Hematopoietic multipotent progenitor cell treated with erythropoietin and hydrocortisone succinate and interleukin-3 and kit ligand, for 4 days (in vitro differentiated cells): ENCODE measurements around the gene IPO8.

Experiments used
- DNase-seq: peaks from one replicate; pipeline ENCODE4 v3.0.0-alpha.2; 2015

IPO8 gene

DNA sequence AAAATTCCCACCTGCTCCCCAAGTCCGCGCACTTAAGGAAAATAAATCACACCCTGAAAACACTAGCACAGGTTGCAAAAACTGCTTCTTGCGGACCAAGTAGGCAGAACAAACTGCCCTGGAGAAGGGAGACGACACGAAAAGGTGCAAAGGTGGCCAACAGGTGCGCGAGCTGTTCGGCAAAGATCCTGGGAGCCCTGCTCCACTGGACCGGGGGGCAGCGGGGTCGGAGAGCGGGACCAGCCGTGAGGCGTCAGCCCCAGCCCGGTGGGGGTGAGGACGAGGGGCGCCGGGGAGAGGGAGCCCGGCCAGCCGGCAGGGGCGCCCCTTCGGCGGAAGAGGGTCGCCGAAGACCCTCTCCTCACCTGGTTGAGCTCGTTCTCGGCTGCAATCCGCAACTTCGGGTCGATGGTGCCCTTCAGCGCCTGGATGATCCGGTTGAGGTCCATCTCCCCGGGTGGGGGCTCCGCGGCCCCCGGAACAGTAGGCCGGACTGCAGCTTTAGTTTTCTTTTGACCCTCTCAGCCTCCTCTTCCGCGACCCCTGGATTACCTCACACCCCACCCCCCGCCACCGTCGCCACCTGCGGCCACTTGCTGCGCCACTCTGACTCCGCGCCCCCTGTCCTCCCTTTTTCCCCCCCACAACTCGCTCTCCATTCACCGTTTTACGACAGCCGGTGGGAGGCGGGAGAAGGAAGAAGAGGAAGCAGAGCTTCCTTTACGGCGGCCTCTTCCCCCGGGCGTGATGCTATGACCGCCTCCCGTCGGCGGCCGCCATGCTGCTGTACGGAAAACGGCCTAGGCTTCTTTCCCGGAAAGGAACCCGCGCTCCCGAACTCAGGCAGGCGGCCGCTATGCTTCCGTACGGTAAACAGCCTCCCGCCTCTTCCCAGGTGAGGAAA lies at the start of gene IPO8:
TSS of gene IPO8 (minus strand) at position 671 of the 904 bp plus-strand sequence. CDS start at position 449, 222 bp downstream.
- peak; percentile 97 for DNase-seq

DNA sequence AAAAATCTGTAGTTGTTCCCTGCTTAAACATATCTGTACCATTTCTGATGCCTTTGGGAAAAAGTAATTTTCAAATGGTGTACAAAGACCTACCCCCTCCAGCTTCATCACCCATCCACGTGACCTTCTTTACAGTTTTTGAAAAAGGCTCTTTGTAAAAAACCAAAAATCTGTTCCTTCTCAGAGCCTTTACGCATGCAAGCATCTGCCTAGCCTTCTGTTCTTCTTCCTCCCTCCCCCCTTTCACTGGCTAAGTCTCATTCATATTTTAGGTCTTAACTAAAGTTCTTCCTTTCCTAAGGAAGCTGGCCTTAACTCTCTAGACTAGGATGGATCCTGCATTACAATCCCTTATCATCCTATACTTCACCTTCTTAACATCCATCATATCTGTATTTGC lies 48.7 kb upstream of the IPO8 start:
- DNase-seq, result no peak

DNA sequence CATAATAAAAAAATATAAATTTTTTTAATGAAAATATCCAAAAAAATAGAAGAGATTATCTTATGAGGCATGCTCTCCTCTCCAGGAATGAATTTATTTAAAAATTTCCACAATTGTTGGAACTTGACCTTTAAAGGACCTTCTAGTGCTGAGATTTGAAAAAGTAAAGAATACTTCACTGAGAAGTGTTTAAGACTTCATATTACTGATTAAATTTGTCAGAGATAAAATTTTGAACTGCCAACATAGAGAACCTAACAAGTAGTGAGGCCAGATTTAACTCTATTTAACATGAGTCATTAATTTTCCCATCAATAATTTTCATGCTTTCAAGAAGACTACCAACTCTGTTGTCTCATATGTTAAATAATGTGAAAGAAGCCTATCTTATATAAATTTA lies 44.6 kb upstream of the IPO8 start:
- no peak for DNase-seq

DNA sequence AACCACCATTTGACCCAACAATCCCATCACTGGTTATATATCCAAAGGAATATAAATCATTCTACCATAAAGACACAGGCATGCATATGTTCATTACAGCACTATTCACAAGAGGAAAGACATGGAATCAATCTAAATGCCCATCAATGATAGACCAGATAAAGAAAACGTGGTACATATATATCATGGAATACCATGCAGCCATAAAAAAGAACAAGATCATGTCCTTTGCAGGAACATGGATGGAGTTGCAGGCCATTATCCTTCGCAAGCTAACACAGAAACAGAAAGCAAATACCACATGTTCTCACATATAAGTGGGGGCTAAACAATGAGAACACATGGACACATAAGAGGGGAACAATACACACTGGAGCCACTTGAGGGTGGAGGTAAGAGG lies 43.4 kb upstream of the IPO8 start:
- no peak for DNase-seq

DNA sequence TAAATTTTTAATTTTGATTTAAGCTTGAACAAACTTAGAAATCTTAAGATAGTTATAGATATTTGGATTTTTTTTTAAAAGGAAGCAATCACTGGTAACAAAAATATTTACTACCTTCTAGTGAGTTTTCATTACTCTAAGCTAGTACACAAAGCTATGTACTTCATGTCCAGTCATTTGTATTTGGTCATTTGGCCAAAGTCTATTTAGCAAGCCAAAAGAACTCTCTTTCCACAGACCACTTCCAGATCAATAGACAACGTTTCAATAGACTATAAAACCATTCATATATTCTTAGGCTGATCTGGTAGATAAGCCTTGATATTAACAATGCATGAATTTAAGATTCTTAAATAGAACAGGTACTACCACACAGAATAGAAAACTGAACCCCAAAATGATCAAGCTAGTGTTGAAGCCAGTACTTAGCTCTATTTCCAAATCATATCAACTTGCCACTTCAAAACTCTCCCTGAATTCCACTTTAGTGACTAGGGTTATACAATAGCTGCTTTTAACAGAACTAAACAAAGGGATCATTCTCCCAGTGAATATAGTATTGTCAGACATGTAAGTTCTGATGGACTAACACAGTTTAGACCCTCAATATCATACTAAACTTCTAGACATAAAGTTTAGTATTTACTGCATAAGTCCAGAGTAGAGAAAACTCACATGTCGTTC lies 37.4 kb upstream of the IPO8 start:
- no peak for DNase-seq

DNA sequence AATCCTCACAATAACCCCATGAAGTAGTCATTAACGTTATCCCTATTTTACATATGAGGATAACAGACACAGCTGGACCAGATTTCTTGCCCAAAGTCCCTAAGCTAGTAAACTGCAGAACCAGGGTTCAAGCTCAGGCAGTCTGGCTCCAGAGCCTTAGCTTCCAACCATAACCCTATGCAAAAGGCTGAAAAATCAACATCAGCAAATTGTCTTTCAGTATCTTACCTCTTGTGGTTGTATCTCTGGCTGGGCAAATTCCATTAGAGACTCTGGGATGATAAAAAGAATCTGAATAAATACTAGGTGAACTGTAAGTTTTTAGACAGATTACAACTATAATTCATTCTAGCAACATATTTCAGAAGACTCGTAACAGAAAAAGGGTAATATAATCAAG lies 34.3 kb upstream of the IPO8 start:
- DNase-seq, result no peak

DNA sequence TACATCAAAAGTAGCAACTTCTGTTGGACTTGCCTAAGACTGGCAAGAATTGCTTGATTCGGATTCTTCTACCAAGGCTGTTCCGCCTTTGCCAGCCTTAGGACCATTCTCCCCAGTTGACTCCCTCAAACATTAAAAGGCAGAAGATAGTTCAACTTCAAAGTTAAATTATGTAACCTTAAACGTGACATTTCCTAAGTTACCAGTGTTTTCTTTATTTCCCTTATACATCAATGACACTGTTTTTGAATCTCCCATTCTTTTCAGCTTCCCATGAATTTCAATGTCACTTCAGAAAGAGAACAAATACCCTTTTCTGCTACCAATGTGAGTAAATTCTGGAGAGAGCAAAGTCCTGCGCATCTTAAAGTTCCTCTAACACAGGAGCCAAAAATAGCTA lies 33.9 kb upstream of the IPO8 start:
- no peak for DNase-seq

DNA sequence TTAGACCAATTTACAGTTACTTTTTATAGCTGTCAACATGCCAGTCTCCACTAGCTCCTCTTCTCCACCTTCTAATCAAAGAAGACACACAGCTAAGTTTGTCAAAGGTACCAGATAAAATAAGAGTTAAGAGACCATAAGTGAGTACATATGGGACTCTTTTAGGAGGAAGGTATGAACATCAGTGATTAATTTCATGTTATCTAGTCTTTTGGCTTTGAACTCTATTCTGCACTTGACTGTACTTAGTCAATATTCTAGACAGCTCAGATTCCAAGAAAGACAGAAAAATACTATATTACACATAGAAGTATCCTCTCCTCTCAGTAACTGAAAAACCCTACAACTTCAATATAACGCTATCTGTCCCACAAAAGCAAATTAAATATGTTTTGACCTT lies 31.0 kb upstream of the IPO8 start:
- DNase-seq, result no peak

DNA sequence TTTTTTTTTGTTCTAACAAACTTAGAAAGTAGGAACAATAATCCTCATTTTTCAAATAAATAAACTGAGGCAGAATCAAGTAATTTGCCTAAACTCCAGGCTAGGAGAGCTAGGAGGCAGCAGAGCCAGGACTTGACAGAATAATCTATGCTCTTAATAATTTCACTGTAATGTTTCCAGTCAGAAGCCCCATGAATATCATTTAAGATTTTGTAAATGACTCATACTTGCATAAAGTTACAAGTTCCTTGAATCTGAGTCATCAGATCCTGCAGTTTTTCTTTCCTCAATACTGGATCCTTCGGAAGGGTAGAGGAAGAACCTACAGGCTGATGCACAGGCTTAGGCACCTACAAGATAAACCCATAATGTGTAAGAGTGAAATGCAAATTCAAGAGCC lies 30.1 kb upstream of the IPO8 start:
- no peak for DNase-seq

DNA sequence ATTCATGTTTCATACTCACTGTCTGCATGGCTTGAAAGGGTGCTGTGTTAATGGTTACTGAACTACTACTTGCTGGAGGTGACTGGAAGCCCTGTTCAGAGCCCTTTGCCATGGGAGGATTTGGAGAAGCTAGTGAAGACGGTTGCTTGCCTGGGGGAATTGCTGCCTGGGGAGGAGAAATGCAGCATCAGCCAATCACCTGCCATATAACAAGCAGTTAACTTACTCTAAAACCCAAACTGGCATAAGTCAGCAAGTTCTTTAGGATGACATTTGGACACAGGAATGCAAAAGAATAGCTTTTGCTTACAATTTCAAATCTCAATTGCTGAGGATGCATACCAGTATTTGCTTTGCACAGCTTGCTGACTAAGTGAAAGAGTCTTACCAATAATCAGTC lies 23.4 kb upstream of the IPO8 start:
- DNase-seq, result no peak

DNA sequence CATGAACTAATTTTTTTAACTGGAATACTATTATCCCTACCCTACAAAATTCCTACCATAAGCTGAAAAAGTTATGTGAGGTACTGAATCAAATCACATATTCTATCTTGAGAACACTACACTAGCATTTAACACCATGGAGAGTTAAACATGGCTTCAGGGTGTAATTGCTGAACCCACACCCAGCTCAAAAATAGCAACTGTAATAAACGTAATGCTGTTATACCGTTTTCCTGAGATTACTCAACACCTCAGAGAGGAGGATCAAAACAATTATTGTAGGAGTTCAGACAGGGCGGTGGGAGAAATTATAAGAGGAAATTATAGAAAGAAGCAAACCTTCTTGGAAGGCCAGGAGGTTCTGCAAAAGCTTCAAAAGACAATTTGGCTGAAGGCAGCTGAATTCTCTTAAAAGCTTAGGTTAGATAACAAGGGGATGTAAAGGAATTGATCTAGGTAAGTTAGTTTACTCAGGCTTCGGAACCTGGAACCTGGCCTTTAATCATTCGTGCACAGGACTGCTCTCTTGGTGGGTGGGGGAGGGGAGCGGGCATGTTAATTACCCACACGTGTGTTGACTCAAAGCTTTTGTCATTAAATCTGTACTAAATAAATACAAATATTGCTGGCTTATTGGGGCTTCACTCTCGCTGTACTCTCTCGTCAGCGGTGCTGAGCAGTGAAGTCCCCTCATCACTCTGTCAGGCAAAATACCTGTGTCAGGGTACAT lies 12.1 kb upstream of the IPO8 start:
- no peak for DNase-seq

DNA sequence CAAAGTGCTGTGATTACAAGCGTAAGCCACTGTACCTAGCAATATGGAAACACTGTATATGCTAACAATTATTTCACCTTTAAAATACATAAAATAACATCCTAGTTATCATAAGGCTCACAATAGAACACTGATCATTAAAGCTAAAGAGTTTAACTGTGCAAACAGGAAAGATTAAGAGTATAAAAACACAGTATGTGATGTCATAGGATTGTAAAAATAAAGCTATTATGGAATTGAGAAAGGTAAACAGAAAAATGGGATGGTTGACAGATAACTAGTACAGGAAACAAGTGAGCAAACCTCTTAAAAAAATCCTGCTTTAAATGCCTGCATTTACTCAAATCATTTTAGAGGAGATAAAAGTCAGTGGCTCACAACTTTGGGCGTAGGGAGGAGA lies 10.8 kb upstream of the IPO8 start:
- no peak for DNase-seq

DNA sequence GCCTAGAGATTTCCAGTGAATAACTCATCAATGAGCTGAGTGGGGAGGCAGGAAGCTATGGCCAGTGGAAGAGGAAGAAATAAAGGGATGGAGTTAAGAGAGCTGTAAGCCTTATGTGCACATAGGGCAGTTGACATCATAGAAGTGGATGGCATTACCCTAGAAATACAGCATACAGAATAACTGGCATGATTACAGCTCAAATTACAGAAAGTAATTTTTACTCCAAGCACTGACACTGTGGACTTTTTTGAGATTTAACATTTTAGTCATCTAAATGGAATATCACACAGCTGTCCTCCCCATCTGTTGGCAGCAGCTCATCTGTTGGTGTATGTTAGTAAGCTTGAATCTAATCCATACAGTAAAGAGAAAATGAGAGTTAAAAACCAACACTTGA lies 5.4 kb upstream of the IPO8 start:
- no peak for DNase-seq

DNA sequence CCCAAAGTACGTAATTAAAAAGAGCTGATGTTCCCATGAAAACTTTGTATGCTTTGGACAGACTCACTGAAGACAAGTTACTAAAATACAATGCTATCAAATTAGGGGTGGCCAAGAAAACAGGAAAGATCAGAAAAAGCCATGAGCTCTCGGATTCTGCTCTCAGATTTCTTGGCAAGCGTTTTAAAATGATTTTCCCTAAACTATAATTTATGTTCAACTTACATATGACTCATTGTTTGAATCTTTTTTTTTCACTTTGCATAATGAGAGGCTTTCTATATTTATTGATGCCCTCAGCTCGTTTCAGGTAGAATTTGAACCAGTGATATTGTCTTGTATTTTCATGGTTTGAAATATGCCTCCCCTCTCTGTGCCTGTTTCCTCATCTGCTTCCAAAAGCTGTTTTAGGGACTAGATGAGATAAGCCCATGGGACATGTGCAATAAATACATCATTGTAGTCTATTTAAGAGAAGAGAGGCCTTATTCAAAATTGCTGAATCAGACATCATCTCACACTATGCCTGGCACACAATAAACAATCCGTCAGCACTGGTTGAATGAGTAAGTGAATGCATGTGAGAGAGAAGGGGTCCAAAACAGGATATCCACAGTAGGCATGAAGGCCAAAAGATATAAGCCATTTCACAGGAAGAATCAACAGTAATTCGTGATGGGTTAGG lies 4.7 kb upstream of the IPO8 start:
- DNase-seq, result no peak

DNA sequence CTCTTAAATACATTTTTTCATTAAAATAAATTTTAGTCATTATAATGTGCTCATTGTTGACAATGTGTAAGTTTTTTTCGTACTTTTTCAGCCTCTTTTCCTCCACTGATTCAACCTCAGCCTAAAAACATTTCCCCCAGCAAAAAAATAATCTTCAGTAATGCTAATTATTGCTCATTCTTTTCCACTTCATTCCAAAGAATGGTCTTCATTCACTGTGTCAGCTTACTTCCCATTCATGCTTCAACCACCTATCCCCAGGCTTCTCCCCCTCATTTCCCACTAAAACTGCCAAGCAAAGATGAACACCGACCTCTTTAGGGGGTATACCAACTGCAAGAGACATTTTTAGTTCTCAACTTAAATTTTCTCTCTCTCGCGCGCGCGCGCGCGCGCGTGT lies 2.7 kb upstream of the IPO8 start:
- DNase-seq, result no peak

DNA sequence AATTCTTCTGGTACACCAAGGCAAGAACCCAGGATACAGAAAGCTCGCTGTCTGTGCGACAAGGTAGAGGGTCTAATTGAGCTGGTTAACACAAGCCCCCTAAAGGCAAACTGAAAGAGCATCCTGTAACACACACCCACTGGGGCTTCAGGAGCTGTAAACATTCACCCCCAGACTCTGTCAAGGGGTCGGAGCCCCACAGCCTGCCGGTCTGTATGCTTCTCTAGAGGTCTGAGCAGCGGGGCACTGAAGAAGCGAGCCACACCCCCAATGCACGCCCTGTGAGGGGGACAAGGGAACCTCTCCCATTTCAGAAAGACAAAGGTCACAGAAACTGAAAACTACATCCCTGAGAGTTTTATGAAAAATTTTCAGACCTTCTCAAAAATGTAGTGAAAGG lies 1.3 kb upstream of the IPO8 start:
- no peak for DNase-seq

DNA sequence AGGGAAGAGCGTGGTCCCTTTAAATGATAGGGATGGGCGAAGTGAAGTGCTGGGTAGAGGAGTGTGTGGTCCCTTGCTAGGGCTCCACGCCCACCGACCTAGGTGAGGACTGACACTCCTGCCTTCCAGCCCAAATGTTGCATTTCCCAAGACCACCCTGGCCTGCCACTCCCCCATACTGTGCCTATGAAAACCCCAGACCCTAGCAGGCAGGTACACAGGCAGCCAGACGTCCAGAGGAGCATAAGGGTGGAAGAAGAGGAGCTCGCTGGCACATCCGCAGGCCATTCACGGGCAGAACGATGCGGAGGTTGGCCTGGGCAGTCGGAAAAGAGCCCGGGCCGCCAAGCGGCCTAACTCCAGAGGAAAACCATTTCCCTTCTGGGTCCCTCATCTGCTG lies 817 bp upstream of the IPO8 start:
- DNase-seq, result no peak

DNA sequence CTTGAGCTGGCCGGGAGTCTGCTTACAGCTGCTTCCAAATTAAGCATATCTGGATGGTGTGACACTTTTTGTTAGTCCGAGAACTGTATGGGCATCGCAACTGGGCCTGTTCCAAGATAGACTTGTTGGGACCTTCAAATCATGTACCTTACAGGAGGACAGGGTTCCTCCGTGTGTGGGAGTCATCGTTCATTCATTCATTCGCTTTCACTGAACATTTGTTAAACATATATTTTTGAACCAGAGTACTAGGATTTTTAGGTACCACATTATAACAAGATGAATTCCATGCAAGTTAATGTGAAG lies 387 bp upstream of the IPO8 start:
- DNase-seq, result no peak

DNA sequence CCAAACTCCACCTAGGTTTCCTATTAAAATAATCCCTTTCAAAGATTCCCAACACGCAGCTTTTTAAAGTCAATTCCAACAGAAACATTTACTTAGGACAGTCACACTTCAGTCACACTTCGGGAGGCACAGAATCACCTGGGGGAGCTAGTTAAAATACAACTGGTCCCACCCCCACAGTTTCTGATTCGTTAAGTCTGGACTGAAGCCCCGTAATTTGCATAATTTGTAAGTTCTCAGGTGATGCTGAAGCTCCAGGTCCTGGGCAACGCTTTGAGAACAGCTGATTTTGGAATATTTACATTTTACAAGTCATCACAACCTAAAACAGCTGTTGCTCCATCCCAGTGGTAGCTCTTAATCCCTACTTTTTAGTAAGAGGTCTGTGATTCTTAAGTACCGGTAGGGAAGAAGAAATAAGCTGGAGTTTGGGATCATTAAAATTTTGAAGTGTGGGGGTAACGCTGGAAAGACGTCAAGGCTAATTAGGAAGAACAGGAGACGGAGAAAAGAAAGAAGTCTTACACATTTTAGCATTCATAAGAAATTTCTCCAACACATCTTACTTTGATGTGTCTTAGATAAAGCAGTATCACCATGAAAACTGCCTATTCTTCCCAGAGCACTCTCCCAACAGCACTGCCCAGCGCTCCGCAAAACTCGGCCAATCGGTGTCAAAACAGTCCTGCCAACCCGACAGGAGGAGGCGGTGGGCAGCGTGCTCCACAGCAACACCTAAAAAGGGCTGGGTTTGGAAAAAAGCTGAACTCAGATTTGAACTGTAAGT lies 1.1 kb downstream of the IPO8 start:
- DNase-seq, result peak; percentile 62

DNA sequence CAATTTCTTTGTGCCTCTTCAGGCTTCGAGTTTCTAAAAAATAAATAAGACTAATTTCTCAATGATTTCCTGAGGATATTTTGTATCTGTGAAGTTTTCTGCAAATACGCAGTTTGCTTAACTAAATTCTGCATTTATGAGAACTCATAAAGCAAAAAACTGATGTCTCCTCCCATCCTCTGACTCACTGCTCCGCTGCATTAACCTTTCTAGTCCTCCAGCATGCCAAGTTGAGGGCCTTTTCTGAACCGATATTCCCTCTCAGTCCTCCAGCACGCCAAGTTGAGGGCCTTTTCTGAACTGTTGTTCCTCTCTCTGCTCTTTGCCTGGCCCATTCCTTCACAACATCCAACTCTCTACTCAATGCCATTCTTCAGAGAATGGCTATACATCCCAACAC lies 3.2 kb downstream of the IPO8 start:
- DNase-seq, result no peak

DNA sequence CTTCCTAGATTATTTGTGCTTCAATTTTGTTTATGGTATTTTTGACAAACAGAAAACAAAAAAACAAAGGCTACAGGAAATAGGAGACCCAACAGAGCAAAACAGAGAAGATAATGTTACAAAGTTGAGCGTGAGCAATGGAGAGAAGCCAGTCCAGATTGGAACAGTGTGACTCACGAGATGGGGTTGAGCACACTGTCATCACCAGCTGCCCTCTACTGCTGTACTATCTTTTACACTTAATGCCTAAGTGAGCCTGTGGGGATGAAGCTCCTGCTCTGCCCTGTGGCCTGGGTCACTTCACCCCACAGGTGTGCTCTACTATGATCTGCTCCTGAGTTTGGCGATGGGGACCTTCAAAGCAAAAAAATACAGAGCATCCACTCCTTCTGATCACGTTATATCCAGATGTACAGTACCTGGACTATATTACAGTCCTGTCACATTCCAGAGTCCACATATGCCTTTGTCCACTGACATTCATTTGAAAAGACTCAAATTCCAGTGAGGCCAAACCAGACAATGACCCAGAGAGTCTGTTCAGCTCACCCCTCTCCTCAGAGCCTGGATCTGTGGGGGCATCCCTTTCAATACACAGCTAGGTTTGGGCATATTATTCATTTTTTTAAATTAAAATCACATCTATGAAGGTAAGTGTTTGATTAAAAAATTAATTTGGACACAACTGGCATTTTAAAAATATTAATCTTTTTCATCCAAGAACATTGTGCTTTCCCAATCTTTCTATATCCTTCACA lies 4.4 kb downstream of the IPO8 start:
- no peak for DNase-seq
